ENCODE measurements around the gene RHOD. TPM values are rescaled to one million over a fixed set of nuclear protein-coding genes. Genes with fewer than 3 reads are reported as not detected.

RHOD gene
- polyA plus RNA-seq, 1 donor from 2014 or later = not detected

DNA sequence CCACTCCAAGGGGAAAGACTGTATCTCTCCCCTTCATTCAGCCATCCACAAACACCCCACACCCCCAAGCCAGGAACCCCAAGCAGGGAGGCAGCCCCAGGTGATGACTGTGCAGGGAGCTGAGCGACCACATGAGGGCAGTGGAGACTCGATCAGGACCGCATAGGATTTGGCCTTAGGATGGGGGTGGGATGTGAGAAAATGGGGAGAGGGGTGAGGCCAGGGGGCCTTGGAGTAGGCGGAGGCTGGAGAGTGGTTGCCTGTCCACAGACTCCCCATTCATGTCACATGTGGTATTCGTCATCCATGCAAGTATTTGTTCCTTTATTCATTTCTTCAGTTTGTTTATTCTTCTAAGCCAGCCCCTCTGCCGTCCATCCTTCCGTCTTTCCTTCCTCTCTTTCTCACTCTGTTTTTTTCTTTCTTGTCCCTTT is 2.7 kb upstream of the RHOD start:
- Histone ChIP-seq H3F3A (ENCODE audit: insufficient read depth, low read length, poor library complexity, severe bottlenecking) (no peaks in the 10 kb centered on the region), H3K79me2 (replicated peaks; ENCODE audit: insufficient read depth, low read length) (no peaks in the 10 kb centered on the region), H2AFZ (ENCODE audit: low read depth, low read length) (no peak overlapping the region), H3K9me3 (ENCODE audit: low read length) (no peaks in the 10 kb centered on the region), H3K36me3 (ENCODE audit: insufficient read depth, low read length) (no peaks in the 10 kb centered on the region), H3K27me3 (ENCODE audit: insufficient read depth, low read depth, low read length) (peaks cover 14% of the 10 kb centered on the region), H3K4me2 (ENCODE audit: low read length) (no peak overlapping the region), H3K9ac (ENCODE audit: low read length) (no peak overlapping the region), H4K20me1 (ENCODE audit: insufficient read depth) (no peaks in the 10 kb centered on the region), H3K9me2 (ENCODE audit: insufficient read depth, low read length) (no peaks in the 10 kb centered on the region), H3K4me3 (ENCODE audit: low read length) (no peak overlapping the region), H3K27ac (ENCODE audit: low read length) (no peak overlapping the region)
- TF ChIP-seq SMC3 (conservative IDR thresholded peaks at IDR 0.05; ENCODE audit: poor library complexity) (peak; percentile 88), EP300 (conservative IDR thresholded peaks at IDR 0.05; ENCODE audit: poor library complexity, severe bottlenecking) (no peak), RAD21 (conservative IDR thresholded peaks at IDR 0.05) (peak; percentile 85)
- TF ChIP-seq, protein P1, sequence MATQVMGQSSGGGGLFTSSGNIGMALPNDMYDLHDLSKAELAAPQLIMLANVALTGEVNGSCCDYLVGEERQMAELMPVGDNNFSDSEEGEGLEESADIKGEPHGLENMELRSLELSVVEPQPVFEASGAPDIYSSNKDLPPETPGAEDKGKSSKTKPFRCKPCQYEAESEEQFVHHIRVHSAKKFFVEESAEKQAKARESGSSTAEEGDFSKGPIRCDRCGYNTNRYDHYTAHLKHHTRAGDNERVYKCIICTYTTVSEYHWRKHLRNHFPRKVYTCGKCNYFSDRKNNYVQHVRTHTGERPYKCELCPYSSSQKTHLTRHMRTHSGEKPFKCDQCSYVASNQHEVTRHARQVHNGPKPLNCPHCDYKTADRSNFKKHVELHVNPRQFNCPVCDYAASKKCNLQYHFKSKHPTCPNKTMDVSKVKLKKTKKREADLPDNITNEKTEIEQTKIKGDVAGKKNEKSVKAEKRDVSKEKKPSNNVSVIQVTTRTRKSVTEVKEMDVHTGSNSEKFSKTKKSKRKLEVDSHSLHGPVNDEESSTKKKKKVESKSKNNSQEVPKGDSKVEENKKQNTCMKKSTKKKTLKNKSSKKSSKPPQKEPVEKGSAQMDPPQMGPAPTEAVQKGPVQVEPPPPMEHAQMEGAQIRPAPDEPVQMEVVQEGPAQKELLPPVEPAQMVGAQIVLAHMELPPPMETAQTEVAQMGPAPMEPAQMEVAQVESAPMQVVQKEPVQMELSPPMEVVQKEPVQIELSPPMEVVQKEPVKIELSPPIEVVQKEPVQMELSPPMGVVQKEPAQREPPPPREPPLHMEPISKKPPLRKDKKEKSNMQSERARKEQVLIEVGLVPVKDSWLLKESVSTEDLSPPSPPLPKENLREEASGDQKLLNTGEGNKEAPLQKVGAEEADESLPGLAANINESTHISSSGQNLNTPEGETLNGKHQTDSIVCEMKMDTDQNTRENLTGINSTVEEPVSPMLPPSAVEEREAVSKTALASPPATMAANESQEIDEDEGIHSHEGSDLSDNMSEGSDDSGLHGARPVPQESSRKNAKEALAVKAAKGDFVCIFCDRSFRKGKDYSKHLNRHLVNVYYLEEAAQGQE (IDR thresholded peaks at IDR 0.05; ENCODE audit: borderline replicate concordance) = no peak
- TF ChIP-seq, protein P2, sequence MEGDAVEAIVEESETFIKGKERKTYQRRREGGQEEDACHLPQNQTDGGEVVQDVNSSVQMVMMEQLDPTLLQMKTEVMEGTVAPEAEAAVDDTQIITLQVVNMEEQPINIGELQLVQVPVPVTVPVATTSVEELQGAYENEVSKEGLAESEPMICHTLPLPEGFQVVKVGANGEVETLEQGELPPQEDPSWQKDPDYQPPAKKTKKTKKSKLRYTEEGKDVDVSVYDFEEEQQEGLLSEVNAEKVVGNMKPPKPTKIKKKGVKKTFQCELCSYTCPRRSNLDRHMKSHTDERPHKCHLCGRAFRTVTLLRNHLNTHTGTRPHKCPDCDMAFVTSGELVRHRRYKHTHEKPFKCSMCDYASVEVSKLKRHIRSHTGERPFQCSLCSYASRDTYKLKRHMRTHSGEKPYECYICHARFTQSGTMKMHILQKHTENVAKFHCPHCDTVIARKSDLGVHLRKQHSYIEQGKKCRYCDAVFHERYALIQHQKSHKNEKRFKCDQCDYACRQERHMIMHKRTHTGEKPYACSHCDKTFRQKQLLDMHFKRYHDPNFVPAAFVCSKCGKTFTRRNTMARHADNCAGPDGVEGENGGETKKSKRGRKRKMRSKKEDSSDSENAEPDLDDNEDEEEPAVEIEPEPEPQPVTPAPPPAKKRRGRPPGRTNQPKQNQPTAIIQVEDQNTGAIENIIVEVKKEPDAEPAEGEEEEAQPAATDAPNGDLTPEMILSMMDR (IDR thresholded peaks at IDR 0.05; ENCODE audit: poor library complexity, severe bottlenecking) = peak; percentile 88

DNA sequence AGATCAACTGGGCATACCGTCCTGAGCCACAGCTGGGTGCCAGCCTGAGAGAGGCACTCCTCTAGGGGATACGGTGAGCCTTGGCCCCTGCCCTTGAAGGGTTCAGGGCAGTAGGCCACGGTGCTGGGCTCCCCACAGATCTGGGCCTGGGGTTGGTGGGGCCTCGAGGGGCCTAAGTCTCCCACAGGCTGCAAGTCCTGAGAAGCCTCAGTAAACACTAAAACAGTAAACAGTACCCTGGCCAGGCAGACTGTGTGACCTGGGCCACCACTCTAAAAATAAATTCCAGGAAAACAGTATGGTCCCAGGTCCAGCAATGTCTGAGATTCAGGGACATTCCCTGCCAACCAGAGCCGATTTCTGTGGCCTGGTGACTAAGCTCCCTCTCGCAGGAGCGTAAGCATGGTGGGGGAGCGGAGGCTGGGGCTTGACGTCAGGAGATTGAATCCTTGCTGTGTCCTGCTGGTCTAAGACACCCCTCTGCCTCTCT is 2.3 kb upstream of the RHOD start:
- H3K36me3 ChIP-seq (ENCODE audit: insufficient read depth, low read length) = no peaks in the 10 kb centered on the region
- H3K9ac ChIP-seq (ENCODE audit: low read length) = no peak overlapping the region
- no peaks in the 10 kb centered on the region for H4K20me1 ChIP-seq (ENCODE audit: insufficient read depth)
- H3K27me3 ChIP-seq (ENCODE audit: insufficient read depth, low read depth, low read length) = peaks cover 14% of the 10 kb centered on the region
- no peaks in the 10 kb centered on the region for H3K9me3 ChIP-seq (ENCODE audit: low read length)
- no peaks in the 10 kb centered on the region for H3K79me2 ChIP-seq (replicated peaks; ENCODE audit: insufficient read depth, low read length)
- no peaks in the 10 kb centered on the region for H3K9me2 ChIP-seq (ENCODE audit: insufficient read depth, low read length)
- H3K4me3 ChIP-seq (ENCODE audit: low read length) = no peak overlapping the region
- H3K27ac ChIP-seq (ENCODE audit: low read length) = no peak overlapping the region
- TF ChIP-seq POLR2AphosphoS5 (IDR thresholded peaks at IDR 0.05) (no peak), EP300 (conservative IDR thresholded peaks at IDR 0.05; ENCODE audit: poor library complexity, severe bottlenecking) (no peak), SMC3 (conservative IDR thresholded peaks at IDR 0.05; ENCODE audit: poor library complexity) (no peak), EZH2 (IDR thresholded peaks at IDR 0.05; ENCODE audit: borderline replicate concordance, insufficient read depth, low read length, poor library complexity, severe bottlenecking) (no peak), MXI1 (conservative IDR thresholded peaks at IDR 0.05; ENCODE audit: poor library complexity, severe bottlenecking) (no peak), RAD21 (conservative IDR thresholded peaks at IDR 0.05) (no peak), TAF1 (IDR thresholded peaks at IDR 0.05; ENCODE audit: low read depth) (no peak)
- TF ChIP-seq, protein P2 (IDR thresholded peaks at IDR 0.05; ENCODE audit: poor library complexity, severe bottlenecking) = no peak
- TF ChIP-seq, protein P1 (IDR thresholded peaks at IDR 0.05; ENCODE audit: borderline replicate concordance) = no peak
- H3F3A ChIP-seq (ENCODE audit: insufficient read depth, low read length, poor library complexity, severe bottlenecking) = no peaks in the 10 kb centered on the region
- no peak overlapping the region for H3K4me2 ChIP-seq (ENCODE audit: low read length)
- H2AFZ ChIP-seq (ENCODE audit: low read depth, low read length) = no peak overlapping the region
